H1 (cell line): Measurements from ENCODE around the gene OMA1. TPM values are rescaled to one million over a fixed set of nuclear protein-coding genes. Genes with fewer than 3 reads are reported as not detected.

Experiments used
- CTCF ChIA-PET: fragments of 300-600 bp; sonication (Branson Sonifier 250); formaldehyde crosslinking; loops from one replicate; lab custom pipeline; 2021; ENCODE audit not compliant: partially characterized antibody; lab: Charles Lee
- POLR2A ChIA-PET: fragments of 300-600 bp; sonication (Branson Sonifier 250); formaldehyde crosslinking; loops from one replicate; lab custom pipeline; 2021; ENCODE audit warnings: inconsistent platforms; ENCODE audit not compliant: partially characterized antibody; lab: Charles Lee
- DNase-seq, 2 experiments: peaks; one replicate each; pipeline versions ENCODE4 v3.0.0 to v3.0.0-alpha.2; 2010 to 2022; ENCODE audit warnings: low spot score in 2 of 2, low read depth in 1 of 2, mixed read lengths in 1 of 2
- FAIRE-seq: peaks from 2 replicates; lab custom pipeline; 2011; peaks lifted over from hg19 to GRCh38; lab: Jason Lieb, UNC
- H2AFZ ChIP-seq: 2 replicates; pipeline ENCODE4 v1.8.1; 2012; ENCODE audit warnings: low read length, inconsistent platforms
- H2AK5ac ChIP-seq: 2 replicates; pipeline ENCODE4 v1.6.1; 2013; ENCODE audit warnings: low read depth, low read length
- H2BK120ac ChIP-seq: replicated peaks from 2 replicates; pipeline ENCODE3; 2013; ENCODE audit warnings: low read depth, low read length, inconsistent platforms
- H2BK12ac ChIP-seq: 2 replicates; pipeline ENCODE4 v1.6.1; 2013; ENCODE audit warnings: low read depth, low read length
- H2BK15ac ChIP-seq: 2 replicates; pipeline ENCODE4 v1.6.1; 2013; ENCODE audit warnings: low read length
- H2BK20ac ChIP-seq: 2 replicates; pipeline ENCODE4 v1.6.1; 2013; ENCODE audit warnings: low read length
- H2BK5ac ChIP-seq: 2 replicates; pipeline ENCODE4 v1.6.1; 2013; ENCODE audit warnings: low read depth, low read length
- H3K14ac ChIP-seq: 2 replicates; pipeline ENCODE4 v1.6.1; 2013; ENCODE audit warnings: inconsistent platforms; ENCODE audit not compliant: insufficient read length
- H3K18ac ChIP-seq: 2 replicates; pipeline ENCODE4 v1.6.1; 2013; ENCODE audit warnings: low read length; ENCODE audit errors: extremely low read depth
- H3K23ac ChIP-seq: 2 replicates; pipeline ENCODE4 v1.6.1; 2013; ENCODE audit warnings: inconsistent platforms; ENCODE audit not compliant: insufficient read length
- H3K23me2 ChIP-seq: 2 replicates; pipeline ENCODE4 v1.6.1; 2013; ENCODE audit warnings: low read depth, low read length
- H3K27ac ChIP-seq: 2 replicates; pipeline ENCODE4 v1.6.1; 2011; ENCODE audit warnings: low read depth, low read length, inconsistent platforms
- H3K27me3 ChIP-seq, 4 experiments: replicated peaks in 1 of 4; 1 replicate in 1 of 4; 2 replicates in 3 of 4; pipeline versions ENCODE4 v1.6.1 to v1.8.1; 2011 to 2013; ENCODE audit warnings: low read length in 3 of 4, mild to moderate bottlenecking in 3 of 4, inconsistent platforms in 2 of 4, mixed read lengths in 2 of 4, moderate library complexity in 1 of 4; ENCODE audit not compliant: control insufficient read depth in 3 of 4, insufficient read depth in 3 of 4; ENCODE audit errors: extremely low read depth in 1 of 4
- H3K36me3 ChIP-seq, 4 experiments: 2 replicates each; pipeline versions ENCODE4 v1.6.1 to v1.8.1; 2011 to 2013; ENCODE audit warnings: mild to moderate bottlenecking in 4 of 4, low read length in 3 of 4, moderate library complexity in 2 of 4, control low read depth in 1 of 4, inconsistent platforms in 1 of 4; ENCODE audit not compliant: insufficient read depth in 4 of 4, control insufficient read depth in 2 of 4
- H3K4ac ChIP-seq: replicated peaks from 2 replicates; pipeline ENCODE3; 2013; ENCODE audit warnings: low read length, low read depth, mixed read lengths, inconsistent platforms; ENCODE audit not compliant: insufficient read length
- H3K4me1 ChIP-seq, 4 experiments: replicated peaks in 1 of 4; 1 replicate in 1 of 4; 2 replicates in 3 of 4; pipeline versions ENCODE4 v1.6.1 to v1.8.1; 2011 to 2013; ENCODE audit warnings: low read length in 3 of 4, inconsistent platforms in 2 of 4, mixed read lengths in 1 of 4; ENCODE audit not compliant: insufficient read depth in 4 of 4, control insufficient read depth in 3 of 4
- H3K4me2 ChIP-seq, 2 experiments: 2 replicates each; pipeline versions ENCODE4 v1.6.1 to v1.8.1; 2011 to 2013; ENCODE audit warnings: low read depth in 2 of 2, low read length in 2 of 2, control low read depth in 1 of 2, inconsistent platforms in 1 of 2, mild to moderate bottlenecking in 1 of 2; ENCODE audit not compliant: insufficient read depth in 1 of 2
- H3K4me3 ChIP-seq, 4 experiments: fragments of 200-600, 300-600 bp in 1 of 4; sonication (generic), shearing (Covaris generic), sonication (Bioruptor Twin) in 1 of 4; 2 replicates each; pipeline versions ENCODE4 v1.5.1 to v1.8.1; 2011 to 2016; ENCODE audit warnings: low read length in 4 of 4, low read depth in 3 of 4, control low read depth in 2 of 4, inconsistent platforms in 2 of 4, mild to moderate bottlenecking in 2 of 4, mixed read lengths in 1 of 4, moderate library complexity in 1 of 4; ENCODE audit not compliant: insufficient read depth in 2 of 4; ENCODE audit errors: extremely low read depth in 1 of 4
- H3K56ac ChIP-seq: replicated peaks from 2 replicates; pipeline ENCODE3; 2013; ENCODE audit warnings: low read depth, mild to moderate bottlenecking, mixed read lengths, low read length, inconsistent platforms; ENCODE audit not compliant: insufficient read length
- H3K79me1 ChIP-seq: 2 replicates; pipeline ENCODE4 v1.6.1; 2013; ENCODE audit warnings: low read depth, low read length, control low read depth
- H3K79me2 ChIP-seq, 2 experiments: 2 replicates each; pipeline versions ENCODE4 v1.6.1 to v1.8.1; 2012 to 2013; ENCODE audit warnings: low read length in 2 of 2, mild to moderate bottlenecking in 2 of 2, inconsistent platforms in 1 of 2; ENCODE audit not compliant: insufficient read depth in 2 of 2, control insufficient read depth in 1 of 2
- H3K9ac ChIP-seq, 4 experiments: replicated peaks in 1 of 4; 1 replicate in 1 of 4; 2 replicates in 3 of 4; pipeline versions ENCODE4 v1.6.1 to v1.8.1; 2011 to 2013; ENCODE audit warnings: low read depth in 3 of 4, low read length in 3 of 4, control low read depth in 2 of 4, mild to moderate bottlenecking in 2 of 4, moderate library complexity in 2 of 4, inconsistent platforms in 1 of 4; ENCODE audit errors: extremely low read depth in 1 of 4
- H3K9me3 ChIP-seq, 2 experiments: 2 replicates each; pipeline versions ENCODE4 v1.6.1 to v1.8.1; 2012 to 2013; ENCODE audit warnings: mild to moderate bottlenecking in 2 of 2, moderate library complexity in 2 of 2, control low read depth in 1 of 2, inconsistent platforms in 1 of 2, low read depth in 1 of 2, low read length in 1 of 2, mixed read lengths in 1 of 2; ENCODE audit not compliant: insufficient read depth in 2 of 2
- H4K20me1 ChIP-seq, 2 experiments: replicated peaks in 1 of 2; 2 replicates each; pipeline versions ENCODE3 to v1.8.1; 2011 to 2013; ENCODE audit warnings: inconsistent platforms in 2 of 2, low read length in 2 of 2, mild to moderate bottlenecking in 1 of 2; ENCODE audit not compliant: insufficient read depth in 2 of 2, control insufficient read depth in 1 of 2
- H4K5ac ChIP-seq: 2 replicates; pipeline ENCODE4 v1.6.1; 2013; ENCODE audit warnings: low read length, low read depth, mixed read lengths, inconsistent platforms; ENCODE audit not compliant: insufficient read length
- H4K8ac ChIP-seq: 2 replicates; pipeline ENCODE4 v1.8.0; 2013; ENCODE audit warnings: mild to moderate bottlenecking, moderate library complexity, low read length, inconsistent platforms; ENCODE audit not compliant: insufficient read depth; ENCODE audit errors: extremely low read depth
- H4K91ac ChIP-seq: replicated peaks from 2 replicates; pipeline ENCODE3; 2013; ENCODE audit warnings: low read length, mixed read lengths, inconsistent platforms; ENCODE audit not compliant: insufficient read length
- CHD1 ChIP-seq: IDR thresholded peaks from 2 replicates; pipeline ENCODE4 v1.6.1; 2012; ENCODE audit warnings: low read depth, low read length, improper control_type of control experiment
- EGR1 ChIP-seq: IDR thresholded peaks from 2 replicates; pipeline ENCODE4 v1.6.1; 2011; ENCODE audit warnings: low read depth, low read length, borderline replicate concordance
- KDM5A ChIP-seq: fragments of 200-600 bp; IDR thresholded peaks from 2 replicates; pipeline ENCODE4 v1.7.1; 2012; ENCODE audit warnings: mild to moderate bottlenecking, low read length, inconsistent platforms, mixed read lengths
- NRF1 ChIP-seq: IDR thresholded peaks from 2 replicates; pipeline ENCODE4 v1.6.1; 2011; ENCODE audit warnings: mild to moderate bottlenecking, low read depth, low read length, improper control_type of control experiment
- PHF8 ChIP-seq: fragments of 200-600 bp; sonication (generic); conservative IDR thresholded peaks from 2 replicates; pipeline ENCODE4 v1.7.1; 2012; ENCODE audit warnings: low read depth, mild to moderate bottlenecking, inconsistent platforms, low read length, moderate library complexity
- POU5F1 ChIP-seq: IDR thresholded peaks from 2 replicates; pipeline ENCODE4 v1.6.1; 2011; ENCODE audit warnings: low read depth, mild to moderate bottlenecking, low read length, moderate library complexity
- RAD21 ChIP-seq, 2 experiments: IDR thresholded peaks in 1 of 2; conservative IDR thresholded peaks in 1 of 2; 2 replicates each; pipeline ENCODE4 v1.6.1; 2011; ENCODE audit warnings: low read depth in 2 of 2, low read length in 2 of 2, improper control_type of control experiment in 1 of 2, inconsistent platforms in 1 of 2, mild to moderate bottlenecking in 1 of 2, moderate library complexity in 1 of 2
- RXRA ChIP-seq: IDR thresholded peaks from 2 replicates; pipeline ENCODE4 v1.6.1; 2011; ENCODE audit warnings: low read depth, mild to moderate bottlenecking, low read length, moderate library complexity; ENCODE audit not compliant: insufficient read depth
- SIRT6 ChIP-seq: IDR thresholded peaks from one replicate; pipeline ENCODE4 v1.7.1; 2012; ENCODE audit warnings: low read length, inconsistent platforms
- TAF7 ChIP-seq: optimal IDR thresholded peaks from 2 replicates; pipeline ENCODE3; 2011; ENCODE audit warnings: low read depth, mild to moderate bottlenecking, inconsistent platforms, low read length, moderate library complexity, borderline replicate concordance
- YY1 ChIP-seq: IDR thresholded peaks from 2 replicates; pipeline ENCODE4 v1.6.1; 2011; ENCODE audit warnings: low read depth, mild to moderate bottlenecking, low read length
- WGBS, 2 experiments: shearing (Covaris generic) in 1 of 2; methylation state at CpG; one replicate each; pipeline versions ENCODE4 v1.1.6 to v1.1.7; 2013 to 2015; ENCODE audit warnings: low lambda C conversion rate in 2 of 2, mixed read lengths in 2 of 2, inconsistent platforms in 1 of 2, low coverage in 1 of 2, missing lambda C conversion rate in 1 of 2; ENCODE audit not compliant: insufficient replicate concordance in 2 of 2, insufficient coverage in 1 of 2, insufficient read length in 1 of 2; ENCODE audit errors: extremely low coverage in 1 of 2, missing lambda C conversion rate in 1 of 2; 5-methylcytosine and 5-hydroxymethylcytosine counted together
- polyA plus RNA-seq, 7 experiments: library from polyadenylated mRNA; depleted of rRNA in 3 of 7; stranded (reverse) in 5 of 7; unstranded in 2 of 7; fragments of >200 nt in 5 of 7; fragments of 200-250 nt in 2 of 7; gene quantifications; 1 replicate in 5 of 7; 2 replicates in 1 of 7; 4 replicates in 1 of 7; pipeline versions ENCODE4 v1.2.1 to v1.2.3, GENCODE V29; 2011 to 2013; ENCODE audit warnings: missing spikeins in 2 of 7, mixed read lengths in 2 of 7
- total RNA-seq: library from RNA; stranded (reverse); fragmentation: NEBNext Ultra II Directional; extraction: Animal tissue kit (Norgen Biotek cat#: 25700); gene quantifications from 2 replicates; pipeline ENCODE4 v1.2.1, GENCODE V29; 2021

The OMA1 gene
- total and polyA plus RNA-seq, 2 of the 8 experiments (the other 6 are each of a cell fraction or from before 2014, with no cell fraction given), result 7.7 to 11.7 TPM

GRCh38 chr1:58465825-58466629 is 80.5 kb downstream of the OMA1 start:
- Histone ChIP-seq H3K79me2 (no peaks in the 10 kb centered on the region), H3K79me1 (no peaks in the 10 kb centered on the region), H4K5ac (no peak overlapping the region), H3K4ac (no peak overlapping the region), H3K9me3 (no peaks in the 10 kb centered on the region), H2BK12ac (peak overlapping the region; percentile 21; the same call in 1 of the 2 replicates), H3K4me2 (no peak overlapping the region), H4K20me1 (no peaks in the 10 kb centered on the region), H3K9ac (no peak overlapping the region), H2BK120ac (no peak overlapping the region), H3K4me3 (no peak overlapping the region), H4K8ac (no peak overlapping the region), H2AK5ac (no peak overlapping the region), H3K27ac (no peak overlapping the region), H3K14ac (no peak overlapping the region), H3K23me2 (no peaks in the 10 kb centered on the region), H2AFZ (no peak overlapping the region), H3K23ac (no peak overlapping the region), H2BK15ac (0 out of 2 replicates have a peak overlapping the region, but pooled peaks have one; percentile 29), H4K91ac (no peak overlapping the region), H3K4me1 (peaks cover 0 to 8% (median 5%) of the 10 kb centered on the region in 4 experiments; a peak in 5 of 7 replicates), H2BK20ac (no peak overlapping the region), H3K18ac (peak overlapping the region; percentile 36; the same call in 1 of the 2 replicates), H3K56ac (no peak overlapping the region), H3K27me3 (no peaks in the 10 kb centered on the region), H3K36me3 (no peaks in the 10 kb centered on the region), H2BK5ac (no peak overlapping the region)
- no peak for DNase-seq
- POLR2A ChIA-PET, result no interaction called here
- FAIRE-seq, result no peak
- TF ChIP-seq PHF8, result no peak
- TF ChIP-seq SIRT6, result no peak
- no peak for TF ChIP-seq TAF7
- no peak for TF ChIP-seq POU5F1
- TF ChIP-seq NRF1, result no peak
- no peak for TF ChIP-seq YY1
- TF ChIP-seq RAD21 (IDR thresholded peaks at IDR 0.05 in 1 of 2, conservative IDR thresholded peaks at IDR 0.05 in 1 of 2; ENCODE audit: low read depth in 2 of 2, low read length in 2 of 2), result no peak
- no peak for TF ChIP-seq EGR1
- TF ChIP-seq RXRA, result no peak
- no peak for TF ChIP-seq KDM5A
- TF ChIP-seq CHD1, result no peak
- 82% methylated on average over 11 of the region's 13 CpGs; no CpG with 5 or more reads in 1 of the 2 experiments for WGBS, 2 experiments
- CTCF ChIA-PET, result no interaction called here
